OCI-LY7 (cell line): Measurements from ENCODE around the gene LZTR1.

ENCODE experiments used
- EZH2phosphoT487 ChIP-seq: fragments of 200-600 bp; sonication (generic); IDR thresholded peaks from 2 replicates; pipeline ENCODE4 v1.6.1; 2018; ENCODE audit warnings: low read depth, borderline replicate concordance, mild to moderate bottlenecking, mixed run types, antibody characterized with exemption, low read length, moderate library complexity, mixed read lengths
- TF ChIP-seq, protein P1 (sequence below): fragments of 200-600 bp; sonication (generic); conservative IDR thresholded peaks from 2 replicates; pipeline ENCODE4 v1.5.1; 2014; ENCODE audit warnings: mild to moderate bottlenecking, antibody characterized with exemption, low read length, moderate library complexity, mixed read lengths

DNA sequence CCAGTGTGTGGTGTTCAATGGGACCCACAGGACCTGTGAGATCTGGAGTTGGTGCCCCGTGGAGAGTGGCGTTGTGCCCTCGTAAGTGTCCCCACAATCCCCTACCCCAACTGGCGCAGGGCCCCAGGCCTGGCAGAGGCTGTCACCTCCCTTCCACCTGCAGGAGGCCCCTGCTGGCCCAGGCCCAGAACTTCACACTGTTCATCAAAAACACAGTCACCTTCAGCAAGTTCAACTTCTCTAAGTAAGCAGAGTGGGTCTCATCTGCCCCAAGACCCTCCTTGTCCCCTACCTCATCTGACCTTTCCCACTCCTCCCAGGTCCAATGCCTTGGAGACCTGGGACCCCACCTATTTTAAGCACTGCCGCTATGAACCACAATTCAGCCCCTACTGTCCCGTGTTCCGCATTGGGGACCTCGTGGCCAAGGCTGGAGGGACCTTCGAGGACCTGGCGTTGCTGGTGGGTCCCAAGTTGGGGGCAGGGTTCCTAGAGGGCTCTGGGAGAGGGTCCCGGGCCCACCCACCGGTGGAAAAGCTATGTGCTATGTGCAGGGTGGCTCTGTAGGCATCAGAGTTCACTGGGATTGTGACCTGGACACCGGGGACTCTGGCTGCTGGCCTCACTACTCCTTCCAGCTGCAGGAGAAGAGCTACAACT, 41.0 kb downstream of the LZTR1 start:
- TF ChIP-seq, protein P1, sequence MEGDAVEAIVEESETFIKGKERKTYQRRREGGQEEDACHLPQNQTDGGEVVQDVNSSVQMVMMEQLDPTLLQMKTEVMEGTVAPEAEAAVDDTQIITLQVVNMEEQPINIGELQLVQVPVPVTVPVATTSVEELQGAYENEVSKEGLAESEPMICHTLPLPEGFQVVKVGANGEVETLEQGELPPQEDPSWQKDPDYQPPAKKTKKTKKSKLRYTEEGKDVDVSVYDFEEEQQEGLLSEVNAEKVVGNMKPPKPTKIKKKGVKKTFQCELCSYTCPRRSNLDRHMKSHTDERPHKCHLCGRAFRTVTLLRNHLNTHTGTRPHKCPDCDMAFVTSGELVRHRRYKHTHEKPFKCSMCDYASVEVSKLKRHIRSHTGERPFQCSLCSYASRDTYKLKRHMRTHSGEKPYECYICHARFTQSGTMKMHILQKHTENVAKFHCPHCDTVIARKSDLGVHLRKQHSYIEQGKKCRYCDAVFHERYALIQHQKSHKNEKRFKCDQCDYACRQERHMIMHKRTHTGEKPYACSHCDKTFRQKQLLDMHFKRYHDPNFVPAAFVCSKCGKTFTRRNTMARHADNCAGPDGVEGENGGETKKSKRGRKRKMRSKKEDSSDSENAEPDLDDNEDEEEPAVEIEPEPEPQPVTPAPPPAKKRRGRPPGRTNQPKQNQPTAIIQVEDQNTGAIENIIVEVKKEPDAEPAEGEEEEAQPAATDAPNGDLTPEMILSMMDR = peak; percentile 42
- no peak for TF ChIP-seq EZH2phosphoT487
